WI38 (cell line): Measurements from ENCODE around the gene TNFAIP8L3.

Experiments
- H3K4me3 ChIP-seq: 2 replicates; pipeline ENCODE4 v1.5.1; 2011; ENCODE audit warnings: low read depth, mild to moderate bottlenecking, control low read depth, low read length
- CTCF ChIP-seq: IDR thresholded peaks from 2 replicates; pipeline ENCODE4 v1.5.1; 2012; ENCODE audit warnings: low read depth, mild to moderate bottlenecking, control low read depth, low read length

Gene TNFAIP8L3

DNA sequence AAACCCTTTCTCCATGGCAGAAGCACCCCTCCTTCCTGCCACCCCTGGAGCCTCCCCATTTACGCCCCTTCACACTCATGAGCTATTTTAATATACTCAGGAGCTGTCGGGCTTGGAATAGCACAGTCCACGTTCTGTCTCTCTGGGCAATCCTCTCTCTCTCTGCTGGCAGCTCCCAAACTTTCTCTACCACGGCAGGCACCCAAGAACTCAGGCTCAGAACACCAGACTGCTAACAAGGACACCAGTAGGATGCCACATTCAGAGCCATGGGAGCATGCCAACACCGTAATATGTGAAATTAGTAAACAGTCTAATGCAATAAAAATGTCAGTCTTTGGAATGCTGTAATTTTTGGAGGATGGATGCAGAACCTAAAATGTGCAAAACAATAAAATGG lies 19.3 kb downstream of the TNFAIP8L3 start:
- TF ChIP-seq CTCF = no peak
- no peak overlapping the region for H3K4me3 ChIP-seq

- no peak for TF ChIP-seq CTCF
Measured at GRCh38 chr15:51074926-51075325, 19.8 kb downstream of the TNFAIP8L3 start.

GRCh38 chr15:51071578-51071977 lies 23.1 kb downstream of the TNFAIP8L3 start:
- TF ChIP-seq CTCF = no peak
- no peak overlapping the region for H3K4me3 ChIP-seq

More at GRCh38 chr15:51074926-51075325, 19.8 kb downstream of the TNFAIP8L3 start:
- H3K4me3 ChIP-seq = no peak overlapping the region

GRCh38 chr15:51069983-51070382 lies 24.7 kb downstream of the TNFAIP8L3 start:
- H3K4me3 ChIP-seq = no peak overlapping the region
- TF ChIP-seq CTCF = no peak

DNA sequence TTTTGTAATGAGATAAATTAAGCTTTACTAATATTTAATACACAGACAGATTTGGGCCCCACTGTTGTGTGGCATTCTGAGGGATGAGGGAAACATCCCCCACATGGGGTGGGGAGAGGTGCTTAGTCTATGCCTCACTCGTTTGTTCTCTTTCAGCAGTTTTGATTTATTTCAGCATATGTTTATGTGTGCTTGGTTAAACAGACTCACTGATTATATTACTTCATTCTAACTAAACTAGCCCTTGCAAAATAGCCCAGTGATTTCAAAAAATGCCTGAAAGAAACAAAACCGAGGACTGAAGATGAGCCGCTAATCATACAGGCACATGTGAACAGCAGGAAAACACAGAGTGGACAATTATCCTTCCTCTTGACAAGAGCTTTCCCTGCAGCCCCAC lies 27.2 kb downstream of the TNFAIP8L3 start:
- no peak overlapping the region for H3K4me3 ChIP-seq

DNA sequence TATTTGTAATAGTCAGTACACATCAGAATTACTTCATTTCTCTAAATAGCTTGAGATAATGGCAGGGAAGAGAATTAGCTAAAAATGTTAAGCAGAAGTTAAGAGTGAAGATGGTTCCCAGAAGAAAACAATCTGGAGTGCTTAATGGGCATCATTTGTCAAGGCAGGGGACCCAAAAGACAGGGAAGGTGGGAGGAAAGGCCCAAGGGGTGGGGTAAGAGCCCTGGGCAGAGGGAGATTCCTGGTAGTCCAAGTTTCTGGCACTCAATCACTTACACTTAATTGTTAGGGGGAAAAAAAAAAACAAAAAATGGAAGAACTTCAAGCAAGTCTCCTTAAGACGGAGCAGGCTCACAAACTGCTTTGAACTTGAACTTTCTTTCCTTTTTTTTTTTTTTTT lies 28.9 kb downstream of the TNFAIP8L3 start:
- TF ChIP-seq CTCF = no peak
- H3K4me3 ChIP-seq = no peak overlapping the region

More for the DNA sequence above, 27.2 kb downstream of the TNFAIP8L3 start:
- TF ChIP-seq CTCF = no peak

DNA sequence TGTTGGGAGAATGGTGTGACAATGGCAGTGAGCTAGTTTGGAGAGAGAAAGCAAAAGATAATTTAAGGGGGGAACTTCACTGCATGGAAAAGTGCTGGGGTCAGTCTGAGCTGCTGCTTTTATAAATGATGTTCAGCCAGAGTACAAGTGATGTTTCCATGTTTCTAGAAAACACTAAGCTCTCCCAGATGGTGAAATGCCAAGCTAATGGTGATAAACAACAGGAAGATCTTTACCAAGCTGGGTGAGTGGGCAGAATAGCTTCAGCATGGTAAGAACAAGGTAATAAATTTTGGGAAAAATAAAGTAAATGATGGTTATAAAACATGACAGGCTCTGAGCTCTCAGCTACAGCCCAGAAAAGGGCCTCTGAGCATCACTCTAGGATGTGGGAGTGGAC lies 29.4 kb downstream of the TNFAIP8L3 start:
- no peak for TF ChIP-seq CTCF
- no peak overlapping the region for H3K4me3 ChIP-seq
